Neural crest cell (in vitro differentiated cells): ENCODE results near the gene PTPN13. TPM values are rescaled to one million over a fixed set of nuclear protein-coding genes. Genes with fewer than 3 reads are reported as not detected.

Source experiments
- DNase-seq: peaks from one replicate; pipeline ENCODE4 v3.0.0; 2021; ENCODE audit warnings: low read depth, mixed read lengths, low spot score
- H3K27ac Mint-ChIP-seq: one replicate; pipeline ENCODE4 v1.8.0; 2021; ENCODE audit warnings: mild to moderate bottlenecking, mixed read lengths; ENCODE audit not compliant: unreplicated experiment
- H3K27me3 Mint-ChIP-seq: 2 replicates; pipeline ENCODE4 v1.8.0; 2021; ENCODE audit warnings: low read depth, mild to moderate bottlenecking, mixed read lengths
- H3K36me3 Mint-ChIP-seq: 2 replicates; pipeline ENCODE4 v1.8.0; 2021; ENCODE audit warnings: low read depth, mild to moderate bottlenecking, mixed read lengths
- H3K4me1 Mint-ChIP-seq: 2 replicates; pipeline ENCODE4 v1.8.0; 2021; ENCODE audit warnings: mixed read lengths
- H3K4me3 Mint-ChIP-seq: one replicate; pipeline ENCODE4 v1.8.0; 2021; ENCODE audit warnings: mild to moderate bottlenecking, mixed read lengths
- H3K9me3 Mint-ChIP-seq: 2 replicates; pipeline ENCODE4 v1.8.0; 2021; ENCODE audit warnings: mixed read lengths
- CTCF ChIP-seq: fragments of 200-600 bp; sonication (generic); conservative IDR thresholded peaks from 2 replicates; pipeline ENCODE4 v1.5.0; 2021; ENCODE audit warnings: antibody characterized with exemption, mild to moderate bottlenecking
- total RNA-seq: library from RNA; stranded (reverse); gene quantifications from 2 replicates; pipeline ENCODE4 v1.2.1, GENCODE V29; 2021

PTPN13 gene
- total RNA-seq, 1 donor from 2014 or later = 65.6 TPM

GRCh38 chr4:86757468-86757867, 163.4 kb downstream of the PTPN13 start:
- Mint-ChIP-seq H3K27ac (no peak overlapping the region), H3K36me3 (peaks cover 25% of the 10 kb centered on the region), H3K27me3 (no peaks in the 10 kb centered on the region), H3K4me3 (no peak overlapping the region), H3K9me3 (no peaks in the 10 kb centered on the region), H3K4me1 (peaks cover 20% of the 10 kb centered on the region)
- DNase-seq = no peak
- TF ChIP-seq CTCF = no peak

GRCh38 chr4:86759298-86759697, 165.2 kb downstream of the PTPN13 start:
- no peak for TF ChIP-seq CTCF
- DNase-seq = no peak
- Mint-ChIP-seq H3K27ac (no peak overlapping the region), H3K4me1 (peaks cover 20% of the 10 kb centered on the region), H3K9me3 (no peaks in the 10 kb centered on the region), H3K4me3 (no peak overlapping the region), H3K27me3 (no peaks in the 10 kb centered on the region), H3K36me3 (peaks cover 25% of the 10 kb centered on the region)

GRCh38 chr4:86762649-86763048, 168.5 kb downstream of the PTPN13 start:
- H3K27me3 Mint-ChIP-seq = no peaks in the 10 kb centered on the region
- peaks cover 27% of the 10 kb centered on the region for H3K36me3 Mint-ChIP-seq
- H3K4me1 Mint-ChIP-seq = peaks cover 20% of the 10 kb centered on the region
- no peak overlapping the region for H3K4me3 Mint-ChIP-seq
- no peaks in the 10 kb centered on the region for H3K9me3 Mint-ChIP-seq
- DNase-seq = no peak
- H3K27ac Mint-ChIP-seq = no peak overlapping the region
- TF ChIP-seq CTCF = no peak

- H3K4me3 Mint-ChIP-seq = no peak overlapping the region
- no peak for DNase-seq
- no peaks in the 10 kb centered on the region for H3K9me3 Mint-ChIP-seq
These were observed 175.7 kb downstream of the PTPN13 start for GRCh38 chr4:86769794-86770193.

GRCh38 chr4:86771141-86771540, 177.0 kb downstream of the PTPN13 start:
- no peak overlapping the region for H3K27ac Mint-ChIP-seq
- peaks cover 26% of the 10 kb centered on the region for H3K36me3 Mint-ChIP-seq
- TF ChIP-seq CTCF = no peak

More at GRCh38 chr4:86769794-86770193, 175.7 kb downstream of the PTPN13 start:
- Mint-ChIP-seq H3K27ac (no peak overlapping the region), H3K36me3 (peaks cover 23% of the 10 kb centered on the region), H3K4me1 (no peaks in the 10 kb centered on the region), H3K27me3 (no peaks in the 10 kb centered on the region)
- TF ChIP-seq CTCF = no peak

GRCh38 chr4:86775061-86775460, 180.9 kb downstream of the PTPN13 start:
- peaks cover 12% of the 10 kb centered on the region for H3K4me1 Mint-ChIP-seq
- no peaks in the 10 kb centered on the region for H3K27me3 Mint-ChIP-seq
- peaks cover 31% of the 10 kb centered on the region for H3K36me3 Mint-ChIP-seq
- no peak overlapping the region for H3K27ac Mint-ChIP-seq
- TF ChIP-seq CTCF = no peak
- no peak overlapping the region for H3K4me3 Mint-ChIP-seq
- H3K9me3 Mint-ChIP-seq = no peaks in the 10 kb centered on the region
- no peak for DNase-seq

More at GRCh38 chr4:86771141-86771540, 177.0 kb downstream of the PTPN13 start:
- Mint-ChIP-seq H3K27me3 (no peaks in the 10 kb centered on the region), H3K4me1 (no peaks in the 10 kb centered on the region), H3K9me3 (no peaks in the 10 kb centered on the region), H3K4me3 (no peak overlapping the region)
- DNase-seq = no peak
